Nephron progenitor cell (in vitro differentiated cells): ENCODE data around the gene PCDH1.

Experiments
- DNase-seq: peaks from one replicate; pipeline ENCODE4 v3.0.0; 2021
- H3K27ac Mint-ChIP-seq: 2 replicates; pipeline ENCODE4 v1.8.0; 2021; ENCODE audit warnings: mild to moderate bottlenecking, moderate library complexity, mixed read lengths
- H3K27me3 Mint-ChIP-seq: 2 replicates; pipeline ENCODE4 v1.8.0; 2021; ENCODE audit warnings: mild to moderate bottlenecking, low read depth, mixed read lengths; ENCODE audit not compliant: poor library complexity
- H3K36me3 Mint-ChIP-seq: 2 replicates; pipeline ENCODE4 v1.8.0; 2021; ENCODE audit warnings: low read depth, mixed read lengths
- H3K4me1 Mint-ChIP-seq: 2 replicates; pipeline ENCODE4 v1.8.0; 2021; ENCODE audit warnings: mixed read lengths
- H3K4me3 Mint-ChIP-seq: 2 replicates; pipeline ENCODE4 v1.8.0; 2021; ENCODE audit warnings: mild to moderate bottlenecking, moderate library complexity, mixed read lengths
- H3K9me3 Mint-ChIP-seq: 2 replicates; pipeline ENCODE4 v1.8.0; 2021; ENCODE audit warnings: mild to moderate bottlenecking, moderate library complexity, mixed read lengths
- CTCF ChIP-seq: fragments of 200-600 bp; sonication (generic); IDR thresholded peaks from 2 replicates; pipeline ENCODE4 v1.5.0; 2021; ENCODE audit warnings: antibody characterized with exemption

PCDH1 gene

DNA sequence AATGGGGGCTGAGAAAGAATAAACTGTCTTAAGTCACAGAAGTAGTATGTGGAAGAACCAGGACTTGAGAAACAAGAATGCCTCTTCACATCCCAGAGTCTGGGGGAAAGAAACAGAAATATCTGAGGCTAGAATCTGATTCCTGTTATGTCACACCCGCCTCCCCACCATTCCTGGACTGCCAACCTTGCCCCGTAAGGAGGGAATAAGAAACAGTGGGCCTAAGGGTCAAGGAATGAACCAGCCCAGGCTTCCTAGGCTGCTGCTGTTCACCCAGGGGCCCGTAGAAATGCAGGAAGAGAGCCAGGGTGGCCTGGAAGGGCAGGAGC is 4.3 kb downstream of the PCDH1 start:
- Mint-ChIP-seq H3K4me3 (no peak overlapping the region), H3K27me3 (peaks cover 83% of the 10 kb centered on the region)
- DNase-seq: no peak

DNA sequence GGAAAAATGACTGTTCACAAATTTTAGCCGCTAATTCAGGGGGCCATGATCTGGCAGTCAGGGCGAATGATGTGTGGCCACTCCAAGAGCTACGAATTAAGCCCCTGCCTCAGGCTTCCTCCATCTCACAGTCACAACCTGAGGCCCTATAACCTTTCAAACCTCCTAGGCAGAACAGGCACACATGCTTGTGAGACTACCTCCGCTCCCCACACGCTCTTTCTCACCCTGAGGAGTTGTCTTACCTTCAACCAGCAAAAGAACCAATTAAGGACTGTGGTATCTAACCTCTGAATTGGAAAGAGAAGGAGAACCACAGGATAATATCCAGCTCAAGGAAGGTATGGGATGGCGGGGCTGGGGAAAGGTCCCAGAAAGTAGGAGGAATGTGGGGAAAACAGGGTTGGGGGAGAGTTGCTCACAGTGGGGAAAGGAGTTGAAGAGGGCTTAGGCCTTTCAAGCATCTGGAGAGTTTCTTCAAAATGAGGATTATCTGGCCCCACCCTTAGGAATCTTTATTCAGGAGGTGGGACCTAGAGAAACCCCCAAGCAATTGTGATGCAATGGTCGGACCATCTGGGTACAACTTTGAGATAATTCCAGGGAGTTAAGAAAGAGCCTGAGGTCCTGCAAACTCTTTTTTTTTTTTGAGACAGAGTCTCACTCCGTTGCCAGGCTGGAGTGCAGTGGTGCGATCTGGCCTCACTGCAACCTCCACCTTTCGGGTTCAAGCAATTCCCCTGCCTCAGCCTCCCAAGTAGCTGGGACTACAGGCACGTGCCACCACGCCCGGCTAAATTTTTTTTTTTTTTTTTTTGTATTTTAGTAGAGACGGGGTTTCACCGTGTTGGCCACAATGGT is 5.5 kb downstream of the PCDH1 start:
- H3K4me1 Mint-ChIP-seq: peaks cover 47% of the 10 kb centered on the region
- no peak for DNase-seq
- no peak overlapping the region for H3K27ac Mint-ChIP-seq
- TF ChIP-seq CTCF: no peak
- H3K27me3 Mint-ChIP-seq: peaks cover 75% of the 10 kb centered on the region
- no peaks in the 10 kb centered on the region for H3K36me3 Mint-ChIP-seq
- H3K9me3 Mint-ChIP-seq: no peaks in the 10 kb centered on the region
- no peak overlapping the region for H3K4me3 Mint-ChIP-seq

More for the DNA sequence above, 4.3 kb downstream of the PCDH1 start:
- no peak for TF ChIP-seq CTCF
- H3K9me3 Mint-ChIP-seq: no peaks in the 10 kb centered on the region
- no peak overlapping the region for H3K27ac Mint-ChIP-seq
- H3K36me3 Mint-ChIP-seq: no peaks in the 10 kb centered on the region
- peaks cover 51% of the 10 kb centered on the region for H3K4me1 Mint-ChIP-seq

DNA sequence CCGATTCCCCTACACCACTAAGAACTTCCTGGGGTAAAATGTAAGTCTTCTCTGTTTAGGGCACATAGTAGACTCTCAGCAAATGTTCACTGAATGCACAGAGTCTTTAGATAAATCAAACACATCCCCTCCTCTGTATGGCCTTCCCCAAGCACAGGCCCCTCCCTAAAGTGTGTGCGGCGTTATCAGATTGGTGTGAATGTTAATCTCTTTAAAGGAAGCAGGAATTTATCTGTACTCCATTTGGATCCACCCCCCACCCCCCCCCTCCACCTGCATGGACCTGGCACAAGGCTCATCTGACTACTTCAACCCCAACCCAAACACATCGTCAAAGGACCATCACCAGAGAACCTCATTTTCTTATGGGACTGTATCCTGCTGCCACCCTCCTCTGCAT is 6.3 kb downstream of the PCDH1 start:
- Mint-ChIP-seq H3K4me3 (no peak overlapping the region), H3K27ac (no peak overlapping the region), H3K4me1 (peaks cover 39% of the 10 kb centered on the region), H3K27me3 (peaks cover 66% of the 10 kb centered on the region), H3K36me3 (no peaks in the 10 kb centered on the region), H3K9me3 (no peaks in the 10 kb centered on the region)
- no peak for TF ChIP-seq CTCF
- DNase-seq: no peak

DNA sequence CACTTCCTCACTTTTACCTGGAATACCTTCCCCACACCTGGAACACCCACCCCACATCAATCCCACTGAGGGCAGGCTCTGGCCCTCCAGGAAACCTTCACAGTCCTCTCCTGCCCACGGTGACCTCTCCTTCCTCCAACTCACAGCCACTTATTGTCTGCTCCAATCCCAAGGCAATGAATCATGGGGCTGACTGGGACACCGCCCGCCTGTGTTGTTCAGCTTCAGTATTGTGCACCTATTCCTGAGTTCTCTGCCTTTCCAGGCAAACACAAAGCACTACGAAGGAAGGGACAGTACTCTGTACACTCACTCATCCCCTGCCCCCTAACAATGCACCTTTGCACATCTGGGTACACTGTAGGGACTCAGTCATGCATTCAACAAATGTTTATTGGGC is 7.3 kb downstream of the PCDH1 start:
- no peak overlapping the region for H3K4me3 Mint-ChIP-seq
- no peak for TF ChIP-seq CTCF
- no peak for DNase-seq
- no peak overlapping the region for H3K27ac Mint-ChIP-seq
- peaks cover 35% of the 10 kb centered on the region for H3K4me1 Mint-ChIP-seq
- no peaks in the 10 kb centered on the region for H3K9me3 Mint-ChIP-seq
- H3K27me3 Mint-ChIP-seq: peaks cover 56% of the 10 kb centered on the region
- no peaks in the 10 kb centered on the region for H3K36me3 Mint-ChIP-seq

DNA sequence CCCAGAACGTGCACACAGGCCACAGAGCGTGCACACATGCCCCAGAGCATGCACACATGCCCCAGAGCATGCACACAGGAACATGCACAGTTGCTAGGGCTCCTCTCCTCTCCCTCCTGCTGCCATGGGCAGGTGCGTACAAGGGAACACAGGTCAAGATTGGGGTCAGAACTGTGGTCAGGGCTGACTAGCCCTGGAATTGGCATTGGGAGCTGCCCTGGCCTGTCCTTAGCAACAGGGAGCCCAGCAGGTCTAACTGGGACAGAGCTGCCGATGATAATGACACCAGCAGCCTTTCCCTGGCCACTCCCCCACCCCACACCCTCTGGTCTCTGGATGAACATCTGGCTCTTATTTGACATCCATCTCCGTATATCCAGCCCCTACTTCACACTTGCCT is 8.0 kb downstream of the PCDH1 start:
- Mint-ChIP-seq H3K4me1 (peaks cover 29% of the 10 kb centered on the region), H3K27me3 (peaks cover 50% of the 10 kb centered on the region), H3K4me3 (no peak overlapping the region), H3K9me3 (no peaks in the 10 kb centered on the region), H3K36me3 (no peaks in the 10 kb centered on the region), H3K27ac (no peak overlapping the region)
- no peak for DNase-seq
- no peak for TF ChIP-seq CTCF

DNA sequence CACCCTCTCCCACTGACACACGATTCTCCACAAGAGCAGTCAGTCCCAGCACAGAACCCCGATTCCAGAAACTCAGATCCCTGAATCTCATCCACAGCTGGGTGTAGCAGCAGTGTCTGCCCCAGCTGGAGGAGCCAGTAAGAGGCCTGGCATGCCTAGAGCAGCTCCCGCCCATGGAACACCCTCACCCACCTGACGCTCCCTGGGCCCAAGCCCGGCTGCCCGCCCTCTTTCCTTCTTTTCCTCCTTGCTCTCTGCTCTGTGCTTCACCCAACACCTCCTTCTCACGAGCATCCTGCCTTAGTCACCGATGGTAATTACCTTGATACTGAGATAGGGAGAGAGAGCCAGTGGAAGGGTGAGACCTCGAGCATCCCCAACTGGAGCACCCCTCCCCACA is 8.7 kb downstream of the PCDH1 start:
- TF ChIP-seq CTCF: no peak
- Mint-ChIP-seq H3K27ac (no peak overlapping the region), H3K4me1 (peaks cover 22% of the 10 kb centered on the region), H3K36me3 (no peaks in the 10 kb centered on the region), H3K9me3 (no peaks in the 10 kb centered on the region), H3K4me3 (no peak overlapping the region), H3K27me3 (peaks cover 43% of the 10 kb centered on the region)
- DNase-seq: no peak
